Endometrium (tissue), 2 donors: ENCODE measurements around the gene MYMK.

Source experiments
- FAIRE-seq: peaks from 2 replicates; lab custom pipeline; 2012; peaks lifted over from hg19 to GRCh38; lab: Jason Lieb, UNC
- donor health status: control.
- donor health status: control.

Gene MYMK

DNA sequence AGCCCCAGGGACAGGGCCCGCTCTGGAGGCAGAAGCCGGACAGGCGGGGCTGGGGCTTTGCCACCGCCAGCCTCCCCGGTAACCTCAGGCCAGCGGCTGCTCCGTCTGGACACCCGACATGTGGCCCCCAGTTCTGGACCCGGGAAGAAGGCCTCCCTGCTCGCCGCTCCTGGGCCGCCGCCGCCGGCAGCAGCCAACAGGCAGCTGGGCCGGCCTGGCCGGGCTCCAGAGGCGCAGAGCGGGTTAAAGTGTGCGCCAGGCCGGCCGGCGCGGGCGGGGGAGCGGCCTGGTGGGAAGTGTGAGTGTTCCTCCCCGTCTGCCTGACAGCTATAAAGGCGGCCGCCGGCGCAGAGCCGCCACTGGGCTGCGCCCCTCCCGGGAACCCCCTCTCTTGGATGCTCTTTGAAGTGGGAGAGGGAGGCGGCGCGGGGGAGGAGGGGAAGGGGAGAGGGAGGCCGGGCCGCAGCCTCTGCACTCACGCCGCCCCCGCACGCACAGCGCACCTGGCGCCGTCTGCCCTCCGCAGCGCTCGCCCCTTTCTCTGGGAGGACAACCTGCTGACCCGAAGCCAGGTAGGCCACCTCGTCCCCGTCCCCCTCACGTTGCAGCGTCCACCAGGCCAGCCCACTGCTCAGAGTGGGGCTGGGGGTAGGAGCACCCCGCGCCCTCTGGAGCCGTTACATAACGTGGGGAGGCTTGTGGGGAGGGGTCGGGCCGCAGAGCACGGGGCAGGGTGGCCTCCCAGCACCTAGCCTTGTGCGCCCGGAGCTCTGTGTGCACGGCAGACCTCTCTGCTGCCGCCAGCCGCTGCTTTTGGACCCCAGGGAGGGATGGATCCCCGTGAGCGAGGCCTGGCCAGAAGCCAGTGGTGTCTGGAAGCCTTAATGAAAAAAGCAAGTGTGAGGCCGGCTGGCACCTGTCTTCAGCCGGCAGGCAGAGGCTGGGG, 9.9 kb upstream of the MYMK start, which contains the start of gene ADAMTSL2:
TSS of gene ADAMTSL2 (plus strand) at position 359 of the 946 bp plus-strand sequence. CDS start 2,009 bp downstream, outside the sequence.
- no peak for FAIRE-seq

DNA sequence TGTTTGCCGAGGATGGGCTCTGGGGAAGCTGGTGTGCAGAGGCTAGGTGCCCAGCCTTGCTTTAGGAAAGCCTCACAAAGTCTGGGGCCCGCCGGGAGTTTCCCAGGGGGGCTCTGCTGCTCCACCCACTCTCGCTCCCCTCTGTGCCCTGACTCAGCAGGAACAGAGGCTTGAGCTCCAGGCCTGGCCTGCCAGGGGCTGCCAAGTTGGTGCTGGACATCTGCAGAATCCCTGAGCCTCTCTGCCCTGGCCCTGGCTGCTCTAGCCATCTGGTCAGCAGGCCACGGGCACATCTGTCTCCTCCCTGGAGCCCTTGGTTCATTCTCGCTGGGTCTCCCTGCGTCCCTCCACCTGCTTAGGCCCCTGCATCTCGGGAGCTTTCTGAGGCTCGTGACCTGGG, 9.1 kb upstream of the MYMK start:
- FAIRE-seq: no peak

DNA sequence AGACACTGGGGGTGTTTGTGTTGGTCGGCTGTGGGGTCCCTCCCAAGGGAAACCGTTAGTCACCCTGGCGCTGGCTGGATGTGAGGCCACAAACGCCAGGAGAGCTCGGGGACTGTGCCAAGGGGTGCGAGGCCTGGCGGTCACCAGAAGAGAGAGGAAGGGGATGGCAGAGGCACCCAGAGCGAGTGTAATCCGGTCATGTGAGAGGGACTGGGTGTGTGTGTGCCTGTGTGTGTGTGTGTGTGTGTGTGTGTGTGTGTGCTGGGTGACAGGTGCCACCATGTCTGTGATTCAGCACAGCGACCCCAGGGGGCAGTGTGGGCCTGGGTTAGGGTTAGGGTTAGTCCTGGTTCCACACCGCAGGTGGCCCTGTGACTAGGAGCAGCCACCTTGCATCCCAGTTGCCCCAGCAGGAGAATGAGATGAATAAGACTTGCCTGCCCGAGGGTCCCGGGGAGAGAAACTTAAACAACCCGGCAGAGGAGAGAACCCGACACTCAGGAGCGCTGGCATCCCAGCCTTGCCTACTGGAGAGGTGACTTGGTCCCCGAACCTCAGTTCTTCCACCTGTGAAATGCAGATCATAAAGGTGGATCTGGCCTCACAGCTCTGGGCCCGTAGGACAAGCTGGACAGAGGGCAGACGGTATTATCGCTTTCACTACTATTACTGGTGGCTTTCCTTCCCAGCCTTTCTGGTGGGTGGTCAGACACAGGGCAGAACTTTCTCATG, 8.3 kb upstream of the MYMK start:
- FAIRE-seq: no peak

DNA sequence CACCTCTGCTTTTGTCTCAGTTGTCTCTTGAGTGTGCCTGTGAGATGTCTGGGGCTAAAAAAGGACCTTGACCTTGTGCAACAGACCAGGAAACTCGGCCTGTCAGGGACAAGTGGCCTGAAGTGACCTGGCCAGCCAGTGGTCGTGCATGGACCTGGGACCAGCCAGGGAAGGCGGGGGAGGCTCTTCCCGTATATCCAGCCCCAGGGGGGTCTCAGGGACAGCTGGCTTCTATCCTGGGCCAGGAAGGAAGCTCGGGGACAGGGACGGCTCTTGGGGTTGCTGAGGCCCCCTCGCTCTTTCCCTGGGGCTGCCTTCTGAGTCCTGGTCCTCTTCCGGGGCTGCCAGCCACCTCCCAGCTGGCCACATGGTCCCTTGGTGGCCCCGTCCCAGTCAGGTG, 6.5 kb upstream of the MYMK start:
- FAIRE-seq: no peak

DNA sequence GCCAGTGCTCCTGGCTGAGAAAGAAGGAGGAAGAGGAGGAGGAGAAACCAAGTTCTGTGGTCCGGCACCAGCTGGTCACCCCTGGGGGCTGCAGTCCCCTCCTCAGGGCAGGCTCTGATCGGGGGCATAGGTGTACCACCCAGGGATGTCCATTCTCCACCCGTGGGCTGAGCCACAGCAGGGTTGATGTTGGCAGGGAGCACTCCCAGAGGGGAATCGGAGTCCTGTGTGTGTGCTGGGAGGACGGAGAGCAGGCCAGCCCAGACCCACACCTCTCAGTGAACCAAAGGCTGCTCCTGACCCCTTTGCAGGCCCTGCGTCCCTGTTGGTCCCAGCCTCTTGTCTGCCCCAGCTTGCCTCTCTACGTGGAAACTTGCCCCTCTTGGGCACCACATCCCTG, 5.1 kb upstream of the MYMK start:
- no peak for FAIRE-seq

DNA sequence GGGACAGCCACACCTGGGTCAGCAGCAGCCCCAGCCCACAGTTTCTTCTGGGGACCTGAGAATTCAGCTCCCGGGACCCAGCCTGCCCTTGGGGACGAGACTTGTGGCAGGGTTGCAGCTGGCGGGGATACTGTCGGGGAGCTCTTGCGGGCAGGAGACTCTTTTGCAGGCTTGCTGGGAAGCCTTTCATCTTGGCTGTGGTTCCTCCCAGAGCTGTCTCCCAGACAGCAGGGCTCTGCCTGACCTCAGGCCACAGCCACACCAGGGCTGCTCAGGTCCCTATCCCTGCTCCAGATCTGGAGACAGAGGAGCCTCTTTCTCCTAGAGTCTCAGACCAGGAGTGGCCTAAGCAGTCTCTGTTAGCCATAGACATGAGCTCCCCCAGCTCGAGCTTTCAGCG, 4.7 kb upstream of the MYMK start:
- no peak for FAIRE-seq

DNA sequence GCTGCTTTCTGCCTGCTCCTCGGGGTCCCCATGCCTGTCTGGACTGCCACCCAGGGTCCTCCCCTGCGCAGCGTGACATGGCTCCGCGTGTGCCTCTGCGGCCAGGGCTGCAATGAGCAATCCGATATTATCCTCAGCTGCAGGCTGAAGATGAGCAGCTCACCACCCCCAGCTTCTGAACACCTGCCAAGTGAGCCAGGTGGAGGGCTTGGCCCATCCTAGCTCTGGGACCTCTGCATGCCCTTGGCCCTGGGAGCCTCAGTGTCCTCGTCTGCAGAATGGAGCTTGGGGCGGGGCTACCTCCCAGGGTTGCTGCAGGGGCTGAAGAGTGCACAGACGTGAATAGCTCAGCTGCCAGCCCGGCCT, 4.1 kb upstream of the MYMK start:
- no peak for FAIRE-seq

- no peak for FAIRE-seq
These were observed 3.5 kb upstream of the MYMK start for GRCh38 chr9:133528001-133528875.

DNA sequence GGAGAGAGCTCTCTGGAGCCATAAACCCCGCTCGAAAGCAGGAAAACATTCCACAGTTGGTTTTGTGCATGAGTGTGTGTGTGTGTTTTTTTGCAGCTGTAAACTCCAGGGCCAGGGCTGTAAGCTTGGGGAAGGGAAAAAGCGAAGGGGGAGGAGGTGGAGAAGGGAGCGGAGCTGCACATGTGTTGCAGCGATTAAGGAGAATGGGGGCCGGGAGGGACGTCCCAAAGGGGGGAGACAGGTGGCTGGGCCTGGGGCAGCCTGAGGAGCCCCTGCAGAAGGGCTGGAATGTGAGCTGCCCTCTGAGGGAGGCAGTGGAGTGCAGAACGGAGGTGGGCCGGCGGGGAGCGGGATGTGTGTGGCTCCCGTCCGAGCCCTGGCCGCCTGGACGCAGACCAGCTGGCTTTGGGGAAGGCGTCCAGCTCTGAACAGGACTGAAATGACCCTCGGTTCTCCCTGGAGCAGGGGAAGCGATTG, 2.7 kb upstream of the MYMK start:
- no peak for FAIRE-seq

GRCh38 chr9:133526721-133527321, 2.1 kb upstream of the MYMK start:
- no peak for FAIRE-seq

DNA sequence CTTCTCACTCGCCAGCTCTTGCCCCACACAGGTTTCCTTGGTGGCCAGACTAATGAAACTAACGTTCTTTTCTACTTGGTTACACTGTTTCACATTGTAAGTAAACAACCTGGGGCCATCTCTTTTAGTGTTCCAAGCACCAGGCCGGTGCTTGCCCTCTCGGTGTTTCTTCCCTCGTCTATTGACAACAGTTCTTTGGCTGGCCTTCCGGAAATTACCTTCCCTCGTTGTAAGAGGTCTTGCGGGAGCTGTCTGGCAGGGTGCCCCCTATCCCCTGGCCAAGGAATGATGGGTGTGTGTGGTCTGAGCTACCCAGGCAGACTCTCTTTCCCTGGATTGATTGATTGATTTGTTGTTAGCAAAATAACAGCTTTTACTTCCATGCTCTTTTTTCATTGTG, 918 bp upstream of the MYMK start:
- FAIRE-seq: no peak

GRCh38 chr9:133524146-133524545, 613 bp downstream of the MYMK start:
- no peak for FAIRE-seq

GRCh38 chr9:133523106-133523505, 1.7 kb downstream of the MYMK start:
- FAIRE-seq: no peak

DNA sequence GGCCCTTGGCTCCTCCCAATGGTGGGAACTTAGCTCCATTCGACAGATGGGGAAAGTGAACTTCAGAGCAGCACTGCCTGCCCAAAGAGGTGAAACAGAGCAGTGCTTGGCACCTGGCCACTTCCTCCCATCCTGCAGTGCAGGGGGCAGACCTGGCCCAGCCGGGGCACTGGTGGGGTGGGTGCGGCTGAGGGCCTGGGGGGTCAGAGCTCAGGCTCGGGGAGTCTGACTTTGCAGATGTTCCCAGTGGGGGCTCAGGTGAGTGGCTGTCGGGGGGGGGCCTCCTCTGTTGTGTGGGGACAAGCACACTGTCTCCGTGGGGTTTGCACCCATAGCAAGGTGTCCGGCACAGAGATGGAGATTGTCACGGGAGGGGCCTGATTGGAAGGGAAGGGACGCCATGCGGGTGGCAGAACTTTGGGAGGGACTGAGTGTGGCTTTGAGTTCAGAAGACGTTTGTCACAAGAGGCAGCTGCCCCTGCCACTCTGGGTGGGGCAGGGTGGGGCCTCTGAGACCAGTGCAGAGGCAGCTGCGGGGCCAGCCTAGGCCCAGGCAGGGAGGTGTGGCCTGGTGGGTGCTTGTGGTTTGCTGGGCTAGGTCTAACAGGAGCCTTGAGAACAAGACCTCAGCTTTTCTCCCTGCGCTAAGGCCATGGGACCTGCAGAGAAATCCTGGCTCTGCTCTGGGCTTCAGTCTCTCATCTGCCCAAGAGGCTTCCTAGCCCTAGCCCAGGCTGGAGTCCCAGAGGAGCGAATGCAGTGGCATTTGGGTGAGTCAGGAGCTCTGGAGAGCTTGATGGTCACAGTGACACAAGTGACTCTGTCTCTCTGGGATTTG, 2.5 kb downstream of the MYMK start:
- no peak for FAIRE-seq

DNA sequence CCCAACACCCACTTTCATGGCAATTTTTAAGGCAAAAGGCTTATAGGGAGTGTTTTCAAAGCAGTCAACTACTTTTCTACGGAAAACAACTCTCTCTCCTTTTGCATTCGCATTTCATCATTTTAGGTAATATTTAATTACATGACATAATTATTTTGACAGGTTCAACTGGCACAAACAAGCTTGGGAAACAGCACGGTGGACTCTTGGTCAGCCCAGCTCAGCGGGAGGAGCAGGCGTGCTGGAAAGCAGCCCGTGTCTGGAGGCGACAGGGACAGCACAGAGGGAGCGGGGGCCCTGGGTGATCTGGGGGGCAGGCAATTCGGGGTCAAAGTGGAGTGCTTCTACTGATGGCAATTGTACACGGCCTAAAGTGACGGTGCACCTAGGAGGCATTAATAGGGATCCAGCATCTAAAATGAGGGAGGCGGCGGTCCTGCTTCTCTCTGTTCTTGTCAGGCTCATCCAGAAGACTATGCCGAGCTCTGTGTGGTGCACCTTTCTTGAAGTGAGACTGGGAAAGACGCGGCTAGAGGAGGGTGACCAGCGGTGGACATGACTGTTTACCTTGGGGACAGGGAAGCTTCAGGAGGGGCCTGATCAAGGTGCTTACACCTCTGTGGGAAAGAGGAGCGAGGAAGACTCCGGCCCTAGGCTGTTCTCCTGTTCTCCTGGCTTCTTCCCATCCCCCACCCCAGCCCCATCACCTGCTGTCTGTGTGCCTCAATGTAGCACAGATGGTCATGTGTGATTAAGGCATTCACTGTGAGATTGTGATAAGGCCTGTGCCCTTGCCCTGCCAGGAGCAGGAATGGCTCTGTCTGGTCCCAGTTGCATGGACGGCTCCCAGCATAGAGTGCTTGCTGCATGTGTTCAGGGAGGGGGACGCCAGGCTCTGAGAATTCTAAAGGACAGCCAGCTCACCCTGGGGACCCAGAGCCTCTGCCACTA, 3.4 kb downstream of the MYMK start:
- no peak for FAIRE-seq

GRCh38 chr9:133520121-133520835, 4.5 kb downstream of the MYMK start:
- FAIRE-seq: no peak

DNA sequence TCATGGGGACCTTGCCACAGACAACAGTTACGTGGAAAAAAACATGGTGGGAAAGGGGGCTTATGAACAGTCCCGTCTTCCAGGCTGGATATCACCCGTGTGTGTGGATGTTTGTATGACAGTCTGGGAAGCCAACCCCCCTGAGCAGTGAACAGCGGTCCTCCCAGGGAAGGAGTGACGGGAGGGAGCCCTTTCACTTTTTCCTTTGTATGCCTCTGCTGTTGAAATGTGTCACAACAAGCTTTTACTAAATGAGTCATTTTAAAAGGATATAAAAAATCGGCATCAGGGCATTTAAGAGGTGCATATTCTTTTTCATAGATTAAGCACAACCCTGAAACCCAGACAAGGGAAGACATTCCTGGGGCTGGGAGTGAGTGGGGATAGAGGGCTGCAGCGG, 5.1 kb downstream of the MYMK start:
- FAIRE-seq: no peak

- no peak for FAIRE-seq
These were observed 5.9 kb downstream of the MYMK start for GRCh38 chr9:133518706-133519449.
